OCI-LY3 (cell line): ENCODE measurements around the gene STUB1.

ENCODE experiments used
- EZH2phosphoT487 ChIP-seq: fragments of 200-600 bp; shearing (Covaris generic); IDR thresholded peaks from 2 replicates; pipeline ENCODE4 v1.6.1; 2018; ENCODE audit warnings: antibody characterized with exemption, mixed run types, low read depth
- TF ChIP-seq, protein P1 (sequence below): fragments of 200-600, 300-600 bp; sonication (generic); IDR thresholded peaks from 2 replicates; pipeline ENCODE4 v1.5.1; 2014; ENCODE audit warnings: antibody characterized with exemption, low read length, low read depth

DNA sequence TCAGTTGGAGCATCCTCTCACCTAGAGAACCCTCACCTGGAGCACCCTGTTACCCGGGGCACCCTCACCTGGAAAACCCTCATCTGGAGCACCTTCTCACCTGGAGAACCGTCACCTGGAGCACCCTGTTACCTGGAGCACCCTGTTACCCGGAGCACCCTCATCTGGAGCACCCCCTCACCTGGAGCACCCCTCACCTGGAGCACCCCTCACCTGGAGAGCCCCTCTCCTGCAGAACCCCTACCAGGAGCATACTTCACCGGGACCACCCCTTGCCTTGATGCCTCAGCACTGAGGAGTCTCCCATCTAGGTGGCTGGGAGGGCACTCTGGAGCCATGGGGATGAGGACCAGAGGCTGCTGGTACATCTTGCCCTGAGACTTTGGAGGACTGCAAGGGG, 28.7 kb downstream of the STUB1 start:
- TF ChIP-seq, protein P1, sequence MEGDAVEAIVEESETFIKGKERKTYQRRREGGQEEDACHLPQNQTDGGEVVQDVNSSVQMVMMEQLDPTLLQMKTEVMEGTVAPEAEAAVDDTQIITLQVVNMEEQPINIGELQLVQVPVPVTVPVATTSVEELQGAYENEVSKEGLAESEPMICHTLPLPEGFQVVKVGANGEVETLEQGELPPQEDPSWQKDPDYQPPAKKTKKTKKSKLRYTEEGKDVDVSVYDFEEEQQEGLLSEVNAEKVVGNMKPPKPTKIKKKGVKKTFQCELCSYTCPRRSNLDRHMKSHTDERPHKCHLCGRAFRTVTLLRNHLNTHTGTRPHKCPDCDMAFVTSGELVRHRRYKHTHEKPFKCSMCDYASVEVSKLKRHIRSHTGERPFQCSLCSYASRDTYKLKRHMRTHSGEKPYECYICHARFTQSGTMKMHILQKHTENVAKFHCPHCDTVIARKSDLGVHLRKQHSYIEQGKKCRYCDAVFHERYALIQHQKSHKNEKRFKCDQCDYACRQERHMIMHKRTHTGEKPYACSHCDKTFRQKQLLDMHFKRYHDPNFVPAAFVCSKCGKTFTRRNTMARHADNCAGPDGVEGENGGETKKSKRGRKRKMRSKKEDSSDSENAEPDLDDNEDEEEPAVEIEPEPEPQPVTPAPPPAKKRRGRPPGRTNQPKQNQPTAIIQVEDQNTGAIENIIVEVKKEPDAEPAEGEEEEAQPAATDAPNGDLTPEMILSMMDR, result no peak
- TF ChIP-seq EZH2phosphoT487, result no peak
